GM23338 (cell line): Measurements from ENCODE around the gene PTPN12. TPM values are rescaled to one million over a fixed set of nuclear protein-coding genes. Genes with fewer than 3 reads are reported as not detected.

ENCODE experiments used
- CTCF ChIP-seq, 2 experiments: fragments of 200-600 bp in 1 of 2; sonication (generic) in 1 of 2; conservative IDR thresholded peaks; 2 replicates each; pipeline versions ENCODE4 v1.5.1 to v1.6.1; 2016 to 2017; ENCODE audit warnings: antibody characterized with exemption in 2 of 2, low read depth in 2 of 2, mild to moderate bottlenecking in 2 of 2, moderate library complexity in 1 of 2
- EZH2 ChIP-seq: fragments of 200-600 bp; sonication (generic); IDR thresholded peaks from one replicate; pipeline ENCODE4 v1.8.0; 2017; ENCODE audit warnings: antibody characterized with exemption, mild to moderate bottlenecking, low read depth; ENCODE audit not compliant: unreplicated experiment
- EZH2phosphoT487 ChIP-seq: fragments of 200-600 bp; sonication (generic); IDR thresholded peaks from one replicate; pipeline ENCODE4 v1.8.1; 2018; ENCODE audit warnings: antibody characterized with exemption; ENCODE audit not compliant: unreplicated experiment
- JUNB ChIP-seq: IDR thresholded peaks from one replicate; pipeline ENCODE4 v1.6.1; 2016; ENCODE audit warnings: antibody characterized with exemption; ENCODE audit not compliant: unreplicated experiment
- NANOG ChIP-seq: IDR thresholded peaks from 2 replicates; pipeline ENCODE4 v1.6.1; 2016; ENCODE audit warnings: antibody characterized with exemption, borderline replicate concordance
- STAT1 ChIP-seq: IDR thresholded peaks from one replicate; pipeline ENCODE4 v1.6.1; 2016; ENCODE audit warnings: antibody characterized with exemption; ENCODE audit not compliant: unreplicated experiment
- ZNF114 ChIP-seq: fragments of 250-450 bp; sonication (Bioruptor Pico); IDR thresholded peaks from 2 replicates; pipeline ENCODE4 v1.5.0; 2020; ENCODE audit warnings: mild to moderate bottlenecking, moderate library complexity
- ZNF331 ChIP-seq: fragments of 250-450 bp; sonication (Bioruptor Pico); IDR thresholded peaks from 2 replicates; pipeline ENCODE4 v1.5.0; 2020; ENCODE audit warnings: low read depth, mild to moderate bottlenecking, moderate library complexity
- ZNF462 ChIP-seq: fragments of 250-450 bp; sonication (Bioruptor Pico); IDR thresholded peaks from 2 replicates; pipeline ENCODE4 v1.5.0; 2020; ENCODE audit warnings: mild to moderate bottlenecking, moderate library complexity
- polyA plus RNA-seq: library from polyadenylated mRNA; unstranded; fragments of >200 nt; fragmentation: Nextera tagmentation; extraction: Ambion mirVana; gene quantifications from 2 replicates; pipeline ENCODE4 v1.2.1, GENCODE V29; 2016
- total RNA-seq: library from RNA; depleted of rRNA; stranded (reverse); fragments of >200 nt; shearing (Covaris generic); gene quantifications from 2 replicates; pipeline ENCODE4 v1.2.3, GENCODE V29; 2014
- TF ChIP-seq, protein P1 (sequence below): IDR thresholded peaks from 2 replicates; pipeline ENCODE4 v1.6.1; 2016; ENCODE audit warnings: antibody characterized with exemption

PTPN12 gene
- total and polyA plus RNA-seq, 2 experiments from 2014 or later, result 58.8 to 187 TPM

- no peak for TF ChIP-seq ZNF462 (CRISPR knock-in tag)
- TF ChIP-seq ZNF331 (CRISPR knock-in tag), result no peak
- TF ChIP-seq EZH2phosphoT487, result no peak
- TF ChIP-seq ZNF114 (CRISPR knock-in tag), result no peak
- TF ChIP-seq, protein P1, sequence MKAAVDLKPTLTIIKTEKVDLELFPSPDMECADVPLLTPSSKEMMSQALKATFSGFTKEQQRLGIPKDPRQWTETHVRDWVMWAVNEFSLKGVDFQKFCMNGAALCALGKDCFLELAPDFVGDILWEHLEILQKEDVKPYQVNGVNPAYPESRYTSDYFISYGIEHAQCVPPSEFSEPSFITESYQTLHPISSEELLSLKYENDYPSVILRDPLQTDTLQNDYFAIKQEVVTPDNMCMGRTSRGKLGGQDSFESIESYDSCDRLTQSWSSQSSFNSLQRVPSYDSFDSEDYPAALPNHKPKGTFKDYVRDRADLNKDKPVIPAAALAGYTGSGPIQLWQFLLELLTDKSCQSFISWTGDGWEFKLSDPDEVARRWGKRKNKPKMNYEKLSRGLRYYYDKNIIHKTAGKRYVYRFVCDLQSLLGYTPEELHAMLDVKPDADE, result no peak
- TF ChIP-seq EZH2, result no peak
- TF ChIP-seq STAT1, result no peak
- no peak for TF ChIP-seq NANOG
- no peak for TF ChIP-seq JUNB
- TF ChIP-seq CTCF (conservative IDR thresholded peaks at IDR 0.05; ENCODE audit: low read depth in 2 of 2), result no peak
These were observed 11.9 kb upstream of the PTPN12 start (continued) for GRCh38 chr7:77525231-77525630.
